Fibroblast of lung (primary cell): ENCODE measurements around the gene PARP3.

Source experiments
- CTCF ChIP-seq, 2 donors: IDR thresholded peaks in 1 of 2; conservative IDR thresholded peaks in 1 of 2; 1 replicate in 1 of 2; 2 replicates in 1 of 2; pipeline ENCODE4 v1.5.1; 2011 to 2012; ENCODE audit warnings: low read length in 2 of 2, control low read depth in 1 of 2, inconsistent platforms in 1 of 2, low read depth in 1 of 2, mild to moderate bottlenecking in 1 of 2
- EZH2 ChIP-seq: IDR thresholded peaks from 2 replicates; pipeline ENCODE4 v1.5.1; 2012; ENCODE audit warnings: low read length, control low read depth, mild to moderate bottlenecking; ENCODE audit errors: missing control alignments

- TF ChIP-seq CTCF (conservative IDR thresholded peaks at IDR 0.05 in 1 of 2, IDR thresholded peaks at IDR 0.05 in 1 of 2; ENCODE audit: low read depth in 1 of 2, low read length in 2 of 2) = no peak
- no peak for TF ChIP-seq EZH2
These were observed 41.6 kb downstream of the PARP3 start for GRCh38 chr3:51983578-51984268.
